Measurements from ENCODE around the gene ANGPTL8. TPM values are rescaled to one million over a fixed set of nuclear protein-coding genes. Genes with fewer than 3 reads are reported as not detected.

ANGPTL8 gene
- total and polyA plus RNA-seq, 2 of the 13 experiments (the other 11 are each of a cell fraction or from before 2014, with no cell fraction given) = 27.3 to 243 TPM

DNA sequence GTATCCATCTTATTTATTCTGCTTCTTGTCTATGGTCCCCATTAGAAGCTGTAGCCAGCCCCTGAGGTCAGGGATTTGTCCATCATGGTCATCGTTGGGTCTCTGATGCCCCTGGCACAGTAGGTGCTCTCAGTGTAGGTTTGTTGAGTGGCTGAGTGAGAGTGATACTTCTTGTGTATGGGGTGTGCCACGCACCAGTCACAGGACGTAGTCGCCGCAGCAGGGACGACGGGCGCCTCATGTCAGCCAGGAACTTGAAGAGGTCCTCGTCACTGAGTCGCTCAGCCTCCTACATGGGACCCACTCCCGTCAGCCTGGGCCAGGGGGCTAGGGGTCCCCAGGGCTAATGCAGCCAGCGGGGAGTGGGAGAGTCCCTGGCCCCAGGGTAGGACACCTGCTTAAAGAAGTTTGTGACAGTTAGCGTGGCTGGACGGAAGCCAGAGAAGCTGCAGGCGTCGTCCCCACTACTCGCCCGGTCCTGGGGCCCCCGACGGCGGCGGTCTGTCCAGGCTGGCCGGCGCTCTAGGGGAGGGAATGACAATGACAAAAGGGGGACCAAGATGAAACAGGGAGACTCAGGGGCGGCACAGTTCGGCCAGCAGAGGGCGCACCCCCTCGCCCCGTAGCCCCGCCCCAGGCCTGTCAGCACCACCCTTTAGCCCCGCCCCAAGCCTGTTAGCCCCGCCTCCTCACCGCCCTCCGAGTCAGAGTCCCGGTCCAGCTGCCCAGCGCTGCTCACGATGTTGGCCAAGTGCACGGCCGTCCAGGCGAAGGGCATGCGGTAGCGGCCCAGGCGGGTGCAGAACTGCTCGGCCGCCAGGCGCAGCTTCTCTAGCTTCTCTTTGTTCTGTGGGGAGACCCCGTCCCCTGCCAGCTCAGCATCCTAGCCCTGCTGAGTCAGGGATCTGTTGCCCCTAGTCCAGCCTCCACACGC is 3.7 kb downstream of the ANGPTL8 start (continued):
- TF ChIP-seq, protein P1, sequence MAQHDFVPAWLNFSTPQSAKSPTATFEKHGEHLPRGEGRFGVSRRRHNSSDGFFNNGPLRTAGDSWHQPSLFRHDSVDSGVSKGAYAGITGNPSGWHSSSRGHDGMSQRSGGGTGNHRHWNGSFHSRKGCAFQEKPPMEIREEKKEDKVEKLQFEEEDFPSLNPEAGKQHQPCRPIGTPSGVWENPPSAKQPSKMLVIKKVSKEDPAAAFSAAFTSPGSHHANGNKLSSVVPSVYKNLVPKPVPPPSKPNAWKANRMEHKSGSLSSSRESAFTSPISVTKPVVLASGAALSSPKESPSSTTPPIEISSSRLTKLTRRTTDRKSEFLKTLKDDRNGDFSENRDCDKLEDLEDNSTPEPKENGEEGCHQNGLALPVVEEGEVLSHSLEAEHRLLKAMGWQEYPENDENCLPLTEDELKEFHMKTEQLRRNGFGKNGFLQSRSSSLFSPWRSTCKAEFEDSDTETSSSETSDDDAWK (CRISPR knock-in tag; IDR thresholded peaks at IDR 0.05) = no peak
- TF ChIP-seq FOXM1 (CRISPR knock-in tag; IDR thresholded peaks at IDR 0.05) (no peak), CREB1 (IDR thresholded peaks at IDR 0.05) (no peak), CREB1 (CRISPR knock-in tag; IDR thresholded peaks at IDR 0.05) (no peak), MED8 (CRISPR knock-in tag; IDR thresholded peaks at IDR 0.05; ENCODE audit: insufficient replicate concordance) (no peak), ZNF768 (CRISPR knock-in tag; IDR thresholded peaks at IDR 0.05) (peak; percentile 13; the same call in 1 of the 2 replicates), ZSCAN30 (CRISPR knock-in tag; IDR thresholded peaks at IDR 0.05) (no peak), ZNF720 (CRISPR knock-in tag; IDR thresholded peaks at IDR 0.05) (no peak)
- TF ChIP-seq, protein P2, sequence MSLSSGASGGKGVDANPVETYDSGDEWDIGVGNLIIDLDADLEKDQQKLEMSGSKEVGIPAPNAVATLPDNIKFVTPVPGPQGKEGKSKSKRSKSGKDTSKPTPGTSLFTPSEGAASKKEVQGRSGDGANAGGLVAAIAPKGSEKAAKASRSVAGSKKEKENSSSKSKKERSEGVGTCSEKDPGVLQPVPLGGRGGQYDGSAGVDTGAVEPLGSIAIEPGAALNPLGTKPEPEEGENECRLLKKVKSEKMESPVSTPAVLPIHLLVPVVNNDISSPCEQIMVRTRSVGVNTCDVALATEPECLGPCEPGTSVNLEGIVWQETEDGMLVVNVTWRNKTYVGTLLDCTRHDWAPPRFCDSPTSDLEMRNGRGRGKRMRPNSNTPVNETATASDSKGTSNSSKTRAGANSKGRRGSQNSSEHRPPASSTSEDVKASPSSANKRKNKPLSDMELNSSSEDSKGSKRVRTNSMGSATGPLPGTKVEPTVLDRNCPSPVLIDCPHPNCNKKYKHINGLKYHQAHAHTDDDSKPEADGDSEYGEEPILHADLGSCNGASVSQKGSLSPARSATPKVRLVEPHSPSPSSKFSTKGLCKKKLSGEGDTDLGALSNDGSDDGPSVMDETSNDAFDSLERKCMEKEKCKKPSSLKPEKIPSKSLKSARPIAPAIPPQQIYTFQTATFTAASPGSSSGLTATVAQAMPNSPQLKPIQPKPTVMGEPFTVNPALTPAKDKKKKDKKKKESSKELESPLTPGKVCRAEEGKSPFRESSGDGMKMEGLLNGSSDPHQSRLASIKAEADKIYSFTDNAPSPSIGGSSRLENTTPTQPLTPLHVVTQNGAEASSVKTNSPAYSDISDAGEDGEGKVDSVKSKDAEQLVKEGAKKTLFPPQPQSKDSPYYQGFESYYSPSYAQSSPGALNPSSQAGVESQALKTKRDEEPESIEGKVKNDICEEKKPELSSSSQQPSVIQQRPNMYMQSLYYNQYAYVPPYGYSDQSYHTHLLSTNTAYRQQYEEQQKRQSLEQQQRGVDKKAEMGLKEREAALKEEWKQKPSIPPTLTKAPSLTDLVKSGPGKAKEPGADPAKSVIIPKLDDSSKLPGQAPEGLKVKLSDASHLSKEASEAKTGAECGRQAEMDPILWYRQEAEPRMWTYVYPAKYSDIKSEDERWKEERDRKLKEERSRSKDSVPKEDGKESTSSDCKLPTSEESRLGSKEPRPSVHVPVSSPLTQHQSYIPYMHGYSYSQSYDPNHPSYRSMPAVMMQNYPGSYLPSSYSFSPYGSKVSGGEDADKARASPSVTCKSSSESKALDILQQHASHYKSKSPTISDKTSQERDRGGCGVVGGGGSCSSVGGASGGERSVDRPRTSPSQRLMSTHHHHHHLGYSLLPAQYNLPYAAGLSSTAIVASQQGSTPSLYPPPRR (CRISPR knock-in tag; IDR thresholded peaks at IDR 0.05; ENCODE audit: borderline replicate concordance) = 0 out of 2 replicates have a peak, but pooled peaks have one; percentile 16
- TF ChIP-seq, protein P3, sequence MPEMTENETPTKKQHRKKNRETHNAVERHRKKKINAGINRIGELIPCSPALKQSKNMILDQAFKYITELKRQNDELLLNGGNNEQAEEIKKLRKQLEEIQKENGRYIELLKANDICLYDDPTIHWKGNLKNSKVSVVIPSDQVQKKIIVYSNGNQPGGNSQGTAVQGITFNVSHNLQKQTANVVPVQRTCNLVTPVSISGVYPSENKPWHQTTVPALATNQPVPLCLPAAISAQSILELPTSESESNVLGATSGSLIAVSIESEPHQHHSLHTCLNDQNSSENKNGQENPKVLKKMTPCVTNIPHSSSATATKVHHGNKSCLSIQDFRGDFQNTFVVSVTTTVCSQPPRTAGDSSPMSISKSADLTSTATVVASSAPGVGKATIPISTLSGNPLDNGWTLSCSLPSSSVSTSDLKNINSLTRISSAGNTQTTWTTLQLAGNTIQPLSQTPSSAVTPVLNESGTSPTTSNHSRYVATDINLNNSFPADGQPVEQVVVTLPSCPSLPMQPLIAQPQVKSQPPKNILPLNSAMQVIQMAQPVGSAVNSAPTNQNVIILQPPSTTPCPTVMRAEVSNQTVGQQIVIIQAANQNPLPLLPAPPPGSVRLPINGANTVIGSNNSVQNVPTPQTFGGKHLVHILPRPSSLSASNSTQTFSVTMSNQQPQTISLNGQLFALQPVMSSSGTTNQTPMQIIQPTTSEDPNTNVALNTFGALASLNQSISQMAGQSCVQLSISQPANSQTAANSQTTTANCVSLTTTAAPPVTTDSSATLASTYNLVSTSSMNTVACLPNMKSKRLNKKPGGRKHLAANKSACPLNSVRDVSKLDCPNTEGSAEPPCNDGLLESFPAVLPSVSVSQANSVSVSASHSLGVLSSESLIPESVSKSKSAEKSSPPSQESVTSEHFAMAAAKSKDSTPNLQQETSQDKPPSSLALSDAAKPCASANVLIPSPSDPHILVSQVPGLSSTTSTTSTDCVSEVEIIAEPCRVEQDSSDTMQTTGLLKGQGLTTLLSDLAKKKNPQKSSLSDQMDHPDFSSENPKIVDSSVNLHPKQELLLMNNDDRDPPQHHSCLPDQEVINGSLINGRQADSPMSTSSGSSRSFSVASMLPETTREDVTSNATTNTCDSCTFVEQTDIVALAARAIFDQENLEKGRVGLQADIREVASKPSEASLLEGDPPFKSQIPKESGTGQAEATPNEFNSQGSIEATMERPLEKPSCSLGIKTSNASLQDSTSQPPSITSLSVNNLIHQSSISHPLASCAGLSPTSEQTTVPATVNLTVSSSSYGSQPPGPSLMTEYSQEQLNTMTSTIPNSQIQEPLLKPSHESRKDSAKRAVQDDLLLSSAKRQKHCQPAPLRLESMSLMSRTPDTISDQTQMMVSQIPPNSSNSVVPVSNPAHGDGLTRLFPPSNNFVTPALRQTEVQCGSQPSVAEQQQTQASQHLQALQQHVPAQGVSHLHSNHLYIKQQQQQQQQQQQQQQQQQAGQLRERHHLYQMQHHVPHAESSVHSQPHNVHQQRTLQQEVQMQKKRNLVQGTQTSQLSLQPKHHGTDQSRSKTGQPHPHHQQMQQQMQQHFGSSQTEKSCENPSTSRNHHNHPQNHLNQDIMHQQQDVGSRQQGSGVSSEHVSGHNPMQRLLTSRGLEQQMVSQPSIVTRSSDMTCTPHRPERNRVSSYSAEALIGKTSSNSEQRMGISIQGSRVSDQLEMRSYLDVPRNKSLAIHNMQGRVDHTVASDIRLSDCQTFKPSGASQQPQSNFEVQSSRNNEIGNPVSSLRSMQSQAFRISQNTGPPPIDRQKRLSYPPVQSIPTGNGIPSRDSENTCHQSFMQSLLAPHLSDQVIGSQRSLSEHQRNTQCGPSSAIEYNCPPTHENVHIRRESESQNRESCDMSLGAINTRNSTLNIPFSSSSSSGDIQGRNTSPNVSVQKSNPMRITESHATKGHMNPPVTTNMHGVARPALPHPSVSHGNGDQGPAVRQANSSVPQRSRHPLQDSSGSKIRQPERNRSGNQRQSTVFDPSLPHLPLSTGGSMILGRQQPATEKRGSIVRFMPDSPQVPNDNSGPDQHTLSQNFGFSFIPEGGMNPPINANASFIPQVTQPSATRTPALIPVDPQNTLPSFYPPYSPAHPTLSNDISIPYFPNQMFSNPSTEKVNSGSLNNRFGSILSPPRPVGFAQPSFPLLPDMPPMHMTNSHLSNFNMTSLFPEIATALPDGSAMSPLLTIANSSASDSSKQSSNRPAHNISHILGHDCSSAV (CRISPR knock-in tag; IDR thresholded peaks at IDR 0.05; ENCODE audit: borderline replicate concordance) = no peak
- TF ChIP-seq, protein P4, sequence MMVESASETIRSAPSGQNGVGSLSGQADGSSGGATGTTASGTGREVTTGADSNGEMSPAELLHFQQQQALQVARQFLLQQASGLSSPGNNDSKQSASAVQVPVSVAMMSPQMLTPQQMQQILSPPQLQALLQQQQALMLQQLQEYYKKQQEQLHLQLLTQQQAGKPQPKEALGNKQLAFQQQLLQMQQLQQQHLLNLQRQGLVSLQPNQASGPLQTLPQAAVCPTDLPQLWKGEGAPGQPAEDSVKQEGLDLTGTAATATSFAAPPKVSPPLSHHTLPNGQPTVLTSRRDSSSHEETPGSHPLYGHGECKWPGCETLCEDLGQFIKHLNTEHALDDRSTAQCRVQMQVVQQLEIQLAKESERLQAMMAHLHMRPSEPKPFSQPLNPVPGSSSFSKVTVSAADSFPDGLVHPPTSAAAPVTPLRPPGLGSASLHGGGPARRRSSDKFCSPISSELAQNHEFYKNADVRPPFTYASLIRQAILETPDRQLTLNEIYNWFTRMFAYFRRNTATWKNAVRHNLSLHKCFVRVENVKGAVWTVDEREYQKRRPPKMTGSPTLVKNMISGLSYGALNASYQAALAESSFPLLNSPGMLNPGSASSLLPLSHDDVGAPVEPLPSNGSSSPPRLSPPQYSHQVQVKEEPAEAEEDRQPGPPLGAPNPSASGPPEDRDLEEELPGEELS (CRISPR knock-in tag; IDR thresholded peaks at IDR 0.05) = no peak; the same call in 1 of the 2 replicates

Measured in HepG2 (cell line).